WTC11 (cell line): ENCODE results near the gene APOBEC4. TPM values are rescaled to one million over a fixed set of nuclear protein-coding genes. Genes with fewer than 3 reads are reported as not detected.

Experiments used
- ATAC-seq: fragments of 200-7000 bp; cut with Tn5 transposase; 2 replicates; pipeline ENCODE4 v1.10.0; 2021; ENCODE audit warnings: mild to moderate bottlenecking, moderate library complexity
- CTCF ChIA-PET: fragments of 300-600 bp; sonication (Branson Sonifier 250); formaldehyde crosslinking; loops from one replicate; lab custom pipeline; 2021; ENCODE audit warnings: antibody characterized with exemption; lab: Charles Lee
- POLR2A ChIA-PET: fragments of 350-600 bp; sonication (Branson Sonifier 250); formaldehyde crosslinking; loops from one replicate; lab custom pipeline; 2021; ENCODE audit warnings: antibody characterized with exemption; lab: Charles Lee
- DNase-seq: peaks from one replicate; pipeline ENCODE4 v3.0.0; 2021; ENCODE audit warnings: low spot score
- H3K27ac Mint-ChIP-seq: 2 replicates; pipeline ENCODE4 v1.8.0; 2021; ENCODE audit warnings: mixed read lengths
- H3K27me3 Mint-ChIP-seq: 2 replicates; pipeline ENCODE4 v1.8.0; 2021; ENCODE audit warnings: low read depth, mild to moderate bottlenecking, moderate library complexity, mixed read lengths
- H3K36me3 Mint-ChIP-seq: 2 replicates; pipeline ENCODE4 v1.8.0; 2021; ENCODE audit warnings: mixed read lengths
- H3K4me1 Mint-ChIP-seq: 2 replicates; pipeline ENCODE4 v1.8.0; 2022; ENCODE audit warnings: mixed read lengths
- H3K4me3 Mint-ChIP-seq: 2 replicates; pipeline ENCODE4 v1.8.0; 2021; ENCODE audit warnings: mild to moderate bottlenecking, moderate library complexity, mixed read lengths
- H3K9me3 Mint-ChIP-seq: 2 replicates; pipeline ENCODE4 v1.8.0; 2021; ENCODE audit warnings: mixed read lengths
- CREB1 ChIP-seq: sonication (generic); formaldehyde crosslinking; IDR thresholded peaks from 2 replicates; pipeline ENCODE4 v1.8.0; 2023; ENCODE audit warnings: mild to moderate bottlenecking, missing genetic modification reagents
- JUN ChIP-seq: sonication (generic); formaldehyde crosslinking; IDR thresholded peaks from 2 replicates; pipeline ENCODE4 v1.8.0; 2023; ENCODE audit warnings: mild to moderate bottlenecking, missing genetic modification reagents
- MYBL2 ChIP-seq: sonication (generic); formaldehyde crosslinking; IDR thresholded peaks from 2 replicates; pipeline ENCODE4 v1.8.1; 2023; ENCODE audit warnings: mild to moderate bottlenecking, moderate library complexity, missing genetic modification reagents
- NFATC4 ChIP-seq: fragments of 250-450 bp; sonication (Bioruptor Pico); IDR thresholded peaks from 2 replicates; pipeline ENCODE4 v1.9.0; 2021; ENCODE audit warnings: mild to moderate bottlenecking
- RELA ChIP-seq: sonication (generic); formaldehyde crosslinking; IDR thresholded peaks from 2 replicates; pipeline ENCODE4 v1.8.1; 2022; ENCODE audit warnings: missing genetic modification reagents, mild to moderate bottlenecking, borderline replicate concordance
- RORB ChIP-seq: fragments of 250-450 bp; sonication (Bioruptor Pico); IDR thresholded peaks from 2 replicates; pipeline ENCODE4 v1.9.0; 2021; ENCODE audit warnings: mild to moderate bottlenecking
- TEAD1 ChIP-seq: sonication (generic); formaldehyde crosslinking; IDR thresholded peaks from 2 replicates; pipeline ENCODE4 v1.8.0; 2022; ENCODE audit warnings: mild to moderate bottlenecking, missing genetic modification reagents
- TEAD4 ChIP-seq: sonication (generic); formaldehyde crosslinking; IDR thresholded peaks from 2 replicates; pipeline ENCODE4 v1.8.0; 2022; ENCODE audit warnings: mild to moderate bottlenecking, missing genetic modification reagents
- ZNF671 ChIP-seq: fragments of 250-450 bp; sonication (Bioruptor Pico); IDR thresholded peaks from 2 replicates; pipeline ENCODE4 v1.8.0; 2021; ENCODE audit warnings: mild to moderate bottlenecking
- total RNA-seq: library from RNA; stranded (reverse); gene quantifications from 3 replicates; pipeline ENCODE4 v1.2.3, GENCODE V29; 2021
- TF ChIP-seq, protein P1 (sequence below): sonication (generic); formaldehyde crosslinking; IDR thresholded peaks from 2 replicates; pipeline ENCODE4 v1.8.1; 2022; ENCODE audit warnings: low read depth, missing genetic modification reagents, borderline replicate concordance
- TF ChIP-seq, protein P2 (sequence below): fragments of 250-450 bp; sonication (Bioruptor Pico); IDR thresholded peaks from 2 replicates; pipeline ENCODE4 v2.1.2; 2022; ENCODE audit warnings: mild to moderate bottlenecking, moderate library complexity
- TF ChIP-seq, protein P3 (sequence below): sonication (generic); formaldehyde crosslinking; IDR thresholded peaks from 2 replicates; pipeline ENCODE4 v1.8.1; 2023; ENCODE audit warnings: mild to moderate bottlenecking, missing genetic modification reagents, borderline replicate concordance
- TF ChIP-seq, protein P4 (sequence below): sonication (generic); formaldehyde crosslinking; IDR thresholded peaks from 2 replicates; pipeline ENCODE4 v1.8.1; 2023; ENCODE audit warnings: mild to moderate bottlenecking, missing genetic modification reagents, moderate library complexity
- TF ChIP-seq, protein P5 (sequence below): sonication (generic); formaldehyde crosslinking; IDR thresholded peaks from 2 replicates; pipeline ENCODE4 v1.8.0; 2022; ENCODE audit warnings: mild to moderate bottlenecking, missing genetic modification reagents
- TF ChIP-seq, protein P6 (sequence below): sonication (generic); formaldehyde crosslinking; IDR thresholded peaks from 2 replicates; pipeline ENCODE4 v1.8.0; 2022; ENCODE audit warnings: mild to moderate bottlenecking, missing genetic modification reagents

APOBEC4 gene
- total RNA-seq, 1 experiment from 2014 or later = not detected

DNA sequence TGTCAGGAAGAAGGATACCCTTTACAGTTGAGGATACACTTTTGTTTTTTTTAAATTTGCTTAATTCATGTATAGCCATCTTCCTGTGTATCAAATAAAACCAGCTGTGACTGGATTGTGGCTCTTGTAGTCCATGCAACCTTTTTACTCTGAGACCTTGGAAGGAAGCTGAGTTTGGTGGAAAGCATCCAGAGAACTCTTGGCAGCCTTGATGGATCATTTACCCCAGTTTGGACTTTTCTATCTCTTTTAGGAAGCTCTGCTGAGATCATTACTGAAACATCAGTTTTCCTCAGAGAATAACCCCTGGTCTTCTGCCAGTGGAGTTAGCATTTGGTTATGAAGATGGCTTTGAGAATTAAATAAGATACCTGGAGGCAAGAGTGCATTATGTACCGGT is 21.2 kb upstream of the APOBEC4 start (continued):
- TF ChIP-seq, protein P1, sequence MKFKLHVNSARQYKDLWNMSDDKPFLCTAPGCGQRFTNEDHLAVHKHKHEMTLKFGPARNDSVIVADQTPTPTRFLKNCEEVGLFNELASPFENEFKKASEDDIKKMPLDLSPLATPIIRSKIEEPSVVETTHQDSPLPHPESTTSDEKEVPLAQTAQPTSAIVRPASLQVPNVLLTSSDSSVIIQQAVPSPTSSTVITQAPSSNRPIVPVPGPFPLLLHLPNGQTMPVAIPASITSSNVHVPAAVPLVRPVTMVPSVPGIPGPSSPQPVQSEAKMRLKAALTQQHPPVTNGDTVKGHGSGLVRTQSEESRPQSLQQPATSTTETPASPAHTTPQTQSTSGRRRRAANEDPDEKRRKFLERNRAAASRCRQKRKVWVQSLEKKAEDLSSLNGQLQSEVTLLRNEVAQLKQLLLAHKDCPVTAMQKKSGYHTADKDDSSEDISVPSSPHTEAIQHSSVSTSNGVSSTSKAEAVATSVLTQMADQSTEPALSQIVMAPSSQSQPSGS = no peak

DNA sequence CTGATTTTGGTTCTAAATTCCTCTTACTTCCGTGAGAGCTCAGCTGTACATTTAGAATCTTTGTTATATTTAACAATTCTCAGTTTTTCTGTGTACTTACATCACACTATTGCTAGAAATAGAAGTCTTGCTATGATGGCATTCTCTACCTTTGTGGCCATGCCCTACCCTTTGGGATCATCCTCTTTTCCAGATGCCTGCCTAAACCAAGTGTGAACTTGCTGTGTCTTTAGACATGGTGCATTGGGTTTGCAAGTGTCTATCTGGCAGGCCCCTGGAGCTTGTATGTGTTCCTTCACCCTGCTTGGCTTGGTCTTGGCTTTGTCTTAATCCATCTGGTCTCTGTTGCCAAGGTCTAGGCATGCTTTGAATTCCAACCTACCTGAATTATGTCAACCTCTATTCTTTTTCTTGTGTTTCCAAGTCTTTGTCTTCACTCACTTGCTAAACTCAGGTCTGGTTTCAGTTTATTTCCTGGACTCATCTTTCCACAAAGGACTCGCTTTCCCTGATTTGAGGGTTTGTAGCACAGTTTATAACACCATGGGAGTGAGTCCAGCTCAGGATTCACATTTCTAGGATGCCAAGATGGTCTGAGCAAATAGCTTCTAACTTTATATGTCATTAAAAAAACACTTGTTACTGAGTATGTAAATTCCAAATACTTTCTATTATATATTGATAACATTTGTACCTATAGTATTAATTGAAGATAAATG is 20.6 kb upstream of the APOBEC4 start:
- CTCF ChIA-PET = interaction anchor here (2.5 kb wide), 1 partner anchor 11 kb away, joined by 13 read pairs; no protein-coding TSS in a partner anchor
- peaks cover 2% of the 10 kb centered on the region; the same call in 1 of the 2 replicates for H3K36me3 Mint-ChIP-seq

More for the DNA sequence above, 20.6 kb upstream of the APOBEC4 start:
- Mint-ChIP-seq H3K4me1 (no peaks in the 10 kb centered on the region), H3K27ac (no peak overlapping the region), H3K9me3 (peaks cover 16% of the 10 kb centered on the region), H3K4me3 (no peak overlapping the region), H3K27me3 (no peaks in the 10 kb centered on the region)
- POLR2A ChIA-PET = no interaction called here
- ATAC-seq = peak; percentile 59
- TF ChIP-seq, protein P2, sequence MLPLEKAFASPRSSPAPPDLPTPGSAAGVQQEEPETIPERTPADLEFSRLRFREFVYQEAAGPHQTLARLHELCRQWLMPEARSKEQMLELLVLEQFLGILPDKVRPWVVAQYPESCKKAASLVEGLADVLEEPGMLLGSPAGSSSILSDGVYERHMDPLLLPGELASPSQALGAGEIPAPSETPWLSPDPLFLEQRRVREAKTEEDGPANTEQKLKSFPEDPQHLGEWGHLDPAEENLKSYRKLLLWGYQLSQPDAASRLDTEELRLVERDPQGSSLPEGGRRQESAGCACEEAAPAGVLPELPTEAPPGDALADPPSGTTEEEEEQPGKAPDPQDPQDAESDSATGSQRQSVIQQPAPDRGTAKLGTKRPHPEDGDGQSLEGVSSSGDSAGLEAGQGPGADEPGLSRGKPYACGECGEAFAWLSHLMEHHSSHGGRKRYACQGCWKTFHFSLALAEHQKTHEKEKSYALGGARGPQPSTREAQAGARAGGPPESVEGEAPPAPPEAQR (CRISPR knock-in tag) = no peak
- TF ChIP-seq CREB1 (CRISPR knock-in tag) (no peak), MYBL2 (CRISPR knock-in tag) (no peak), TEAD4 (CRISPR knock-in tag) (no peak), JUN (CRISPR knock-in tag) (no peak), NFATC4 (CRISPR knock-in tag) (no peak), RELA (CRISPR knock-in tag) (no peak), ZNF671 (CRISPR knock-in tag) (no peak), TEAD1 (CRISPR knock-in tag) (no peak), RORB (CRISPR knock-in tag) (no peak)
- TF ChIP-seq, protein P3, sequence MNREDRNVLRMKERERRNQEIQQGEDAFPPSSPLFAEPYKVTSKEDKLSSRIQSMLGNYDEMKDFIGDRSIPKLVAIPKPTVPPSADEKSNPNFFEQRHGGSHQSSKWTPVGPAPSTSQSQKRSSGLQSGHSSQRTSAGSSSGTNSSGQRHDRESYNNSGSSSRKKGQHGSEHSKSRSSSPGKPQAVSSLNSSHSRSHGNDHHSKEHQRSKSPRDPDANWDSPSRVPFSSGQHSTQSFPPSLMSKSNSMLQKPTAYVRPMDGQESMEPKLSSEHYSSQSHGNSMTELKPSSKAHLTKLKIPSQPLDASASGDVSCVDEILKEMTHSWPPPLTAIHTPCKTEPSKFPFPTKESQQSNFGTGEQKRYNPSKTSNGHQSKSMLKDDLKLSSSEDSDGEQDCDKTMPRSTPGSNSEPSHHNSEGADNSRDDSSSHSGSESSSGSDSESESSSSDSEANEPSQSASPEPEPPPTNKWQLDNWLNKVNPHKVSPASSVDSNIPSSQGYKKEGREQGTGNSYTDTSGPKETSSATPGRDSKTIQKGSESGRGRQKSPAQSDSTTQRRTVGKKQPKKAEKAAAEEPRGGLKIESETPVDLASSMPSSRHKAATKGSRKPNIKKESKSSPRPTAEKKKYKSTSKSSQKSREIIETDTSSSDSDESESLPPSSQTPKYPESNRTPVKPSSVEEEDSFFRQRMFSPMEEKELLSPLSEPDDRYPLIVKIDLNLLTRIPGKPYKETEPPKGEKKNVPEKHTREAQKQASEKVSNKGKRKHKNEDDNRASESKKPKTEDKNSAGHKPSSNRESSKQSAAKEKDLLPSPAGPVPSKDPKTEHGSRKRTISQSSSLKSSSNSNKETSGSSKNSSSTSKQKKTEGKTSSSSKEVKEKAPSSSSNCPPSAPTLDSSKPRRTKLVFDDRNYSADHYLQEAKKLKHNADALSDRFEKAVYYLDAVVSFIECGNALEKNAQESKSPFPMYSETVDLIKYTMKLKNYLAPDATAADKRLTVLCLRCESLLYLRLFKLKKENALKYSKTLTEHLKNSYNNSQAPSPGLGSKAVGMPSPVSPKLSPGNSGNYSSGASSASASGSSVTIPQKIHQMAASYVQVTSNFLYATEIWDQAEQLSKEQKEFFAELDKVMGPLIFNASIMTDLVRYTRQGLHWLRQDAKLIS = no peak
- TF ChIP-seq, protein P4, sequence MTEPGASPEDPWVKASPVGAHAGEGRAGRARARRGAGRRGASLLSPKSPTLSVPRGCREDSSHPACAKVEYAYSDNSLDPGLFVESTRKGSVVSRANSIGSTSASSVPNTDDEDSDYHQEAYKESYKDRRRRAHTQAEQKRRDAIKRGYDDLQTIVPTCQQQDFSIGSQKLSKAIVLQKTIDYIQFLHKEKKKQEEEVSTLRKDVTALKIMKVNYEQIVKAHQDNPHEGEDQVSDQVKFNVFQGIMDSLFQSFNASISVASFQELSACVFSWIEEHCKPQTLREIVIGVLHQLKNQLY = no peak
- TF ChIP-seq, protein P5, sequence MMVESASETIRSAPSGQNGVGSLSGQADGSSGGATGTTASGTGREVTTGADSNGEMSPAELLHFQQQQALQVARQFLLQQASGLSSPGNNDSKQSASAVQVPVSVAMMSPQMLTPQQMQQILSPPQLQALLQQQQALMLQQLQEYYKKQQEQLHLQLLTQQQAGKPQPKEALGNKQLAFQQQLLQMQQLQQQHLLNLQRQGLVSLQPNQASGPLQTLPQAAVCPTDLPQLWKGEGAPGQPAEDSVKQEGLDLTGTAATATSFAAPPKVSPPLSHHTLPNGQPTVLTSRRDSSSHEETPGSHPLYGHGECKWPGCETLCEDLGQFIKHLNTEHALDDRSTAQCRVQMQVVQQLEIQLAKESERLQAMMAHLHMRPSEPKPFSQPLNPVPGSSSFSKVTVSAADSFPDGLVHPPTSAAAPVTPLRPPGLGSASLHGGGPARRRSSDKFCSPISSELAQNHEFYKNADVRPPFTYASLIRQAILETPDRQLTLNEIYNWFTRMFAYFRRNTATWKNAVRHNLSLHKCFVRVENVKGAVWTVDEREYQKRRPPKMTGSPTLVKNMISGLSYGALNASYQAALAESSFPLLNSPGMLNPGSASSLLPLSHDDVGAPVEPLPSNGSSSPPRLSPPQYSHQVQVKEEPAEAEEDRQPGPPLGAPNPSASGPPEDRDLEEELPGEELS (CRISPR knock-in tag) = no peak
- TF ChIP-seq, protein P6, sequence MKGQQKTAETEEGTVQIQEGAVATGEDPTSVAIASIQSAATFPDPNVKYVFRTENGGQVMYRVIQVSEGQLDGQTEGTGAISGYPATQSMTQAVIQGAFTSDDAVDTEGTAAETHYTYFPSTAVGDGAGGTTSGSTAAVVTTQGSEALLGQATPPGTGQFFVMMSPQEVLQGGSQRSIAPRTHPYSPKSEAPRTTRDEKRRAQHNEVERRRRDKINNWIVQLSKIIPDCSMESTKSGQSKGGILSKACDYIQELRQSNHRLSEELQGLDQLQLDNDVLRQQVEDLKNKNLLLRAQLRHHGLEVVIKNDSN = no peak
- DNase-seq = no peak
